GM18505 (cell line): Measurements from ENCODE around the gene RSPH9.
"Not testable (repeated sequence)": the region's sequence is repeated elsewhere in the genome, so short reads cannot be mapped to it uniquely, and the experiment has no call there.

ENCODE experiments used
- ATAC-seq: cut with Tn5 transposase; IDR thresholded peaks from one replicate; pipeline ENCODE4 v1.9.1; 2021; ENCODE audit not compliant: unreplicated experiment
- POLR2A ChIP-seq: IDR thresholded peaks from 4 replicates; pipeline ENCODE4 v1.6.1; 2011; ENCODE audit warnings: borderline replicate concordance; ENCODE audit not compliant: insufficient read depth, insufficient read length; ENCODE audit errors: extremely low read depth

The RSPH9 gene

GRCh38 chr6:43622541-43622940 lies 22.3 kb upstream of the RSPH9 start:
- ATAC-seq: no peak
- TF ChIP-seq POLR2A: no peak

- peak; percentile 36 for TF ChIP-seq POLR2A
- no peak for ATAC-seq
Measured at GRCh38 chr6:43623880-43624785, 20.7 kb upstream of the RSPH9 start.

- TF ChIP-seq POLR2A: no peak
- ATAC-seq: no peak
Measured at GRCh38 chr6:43624786-43625288, 20.0 kb upstream of the RSPH9 start.

GRCh38 chr6:43625393-43625992 lies 19.3 kb upstream of the RSPH9 start:
- no peak for TF ChIP-seq POLR2A
- ATAC-seq: no peak

GRCh38 chr6:43627008-43627825 lies 17.6 kb upstream of the RSPH9 start:
- no peak for ATAC-seq
- no peak for TF ChIP-seq POLR2A

GRCh38 chr6:43628393-43629103 lies 16.3 kb upstream of the RSPH9 start:
- ATAC-seq: peak; percentile 13
- TF ChIP-seq POLR2A: peak; percentile 46

GRCh38 chr6:43629104-43629504 lies 15.7 kb upstream of the RSPH9 start, which contains the start of gene GTPBP2:
Gene GTPBP2, minus strand, starts transcription at chr6:43629264. Its CDS starts 102 bp downstream, at chr6:43629162.
- peak; percentile 81 for ATAC-seq
- TF ChIP-seq POLR2A: no peak

- ATAC-seq: peak; percentile 55
- peak; percentile 72 for TF ChIP-seq POLR2A
Measured at GRCh38 chr6:43629505-43630300, 15.1 kb upstream of the RSPH9 start.

GRCh38 chr6:43630980-43631619 lies 13.7 kb upstream of the RSPH9 start:
- no peak for ATAC-seq

GRCh38 chr6:43633002-43633401 lies 11.8 kb upstream of the RSPH9 start:
- not testable (repeated sequence) for ATAC-seq

More at GRCh38 chr6:43630980-43631619, 13.7 kb upstream of the RSPH9 start:
- TF ChIP-seq POLR2A: no peak

- no peak for ATAC-seq
- TF ChIP-seq POLR2A: no peak
Measured at GRCh38 chr6:43634702-43635303, 10.0 kb upstream of the RSPH9 start.

- peak; percentile 78 for ATAC-seq
- peak; percentile 94 for TF ChIP-seq POLR2A
Measured at GRCh38 chr6:43635387-43636307, 9.2 kb upstream of the RSPH9 start, which contains the start of gene MAD2L1BP. Gene MAD2L1BP, plus strand, starts transcription at chr6:43635840. Its CDS starts 36 bp downstream, at chr6:43635876.
